Measurements from ENCODE around the gene SLC26A3. TPM values are rescaled to one million over a fixed set of nuclear protein-coding genes. Genes with fewer than 3 reads are reported as not detected.

The SLC26A3 gene
- total RNA-seq, 4 donors from 2014 or later: 4.5 to 13.1 (median 10.4) TPM

DNA sequence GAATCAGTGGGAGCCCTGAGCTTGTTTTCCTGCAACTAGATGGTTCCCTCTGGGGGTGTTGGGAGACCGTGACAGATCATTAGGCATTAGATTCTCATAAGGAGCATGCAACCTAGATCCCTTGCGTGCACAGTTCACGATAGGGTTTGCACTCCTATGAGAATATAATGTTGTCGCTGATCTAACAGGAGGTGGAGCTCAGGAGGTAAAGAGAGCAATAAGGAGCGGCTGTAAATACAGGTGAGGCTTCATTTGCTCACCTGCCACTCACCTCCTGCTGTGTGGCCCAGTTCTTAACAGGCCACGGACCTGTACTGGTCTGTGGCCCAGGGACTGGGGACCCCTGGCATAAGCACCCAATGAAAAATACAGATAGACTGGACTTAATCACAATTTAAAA is 10.7 kb downstream of the SLC26A3 start:
- Histone ChIP-seq H3K9me3 (no peaks in the 10 kb centered on the region), H3K4me3 (no peak overlapping the region), H3K27ac (replicated peaks in 1 of 4) (no peak overlapping the region), H3K36me3 (no peaks in the 10 kb centered on the region), H3K4me1 (peaks cover 0 to 16% (median 6%) of the 10 kb centered on the region in 4 donors), H3K27me3 (no peaks in the 10 kb centered on the region)
- no peak for TF ChIP-seq POLR2AphosphoS5 (IDR thresholded peaks at IDR 0.05)
- intact Hi-C loops (cut with DNase I): no loop called here
- WGBS: 81% methylated on average over 6 of the region's 6 CpGs
- peak; percentile 77 for DNase-seq (ENCODE audit: extremely low spot score)

DNA sequence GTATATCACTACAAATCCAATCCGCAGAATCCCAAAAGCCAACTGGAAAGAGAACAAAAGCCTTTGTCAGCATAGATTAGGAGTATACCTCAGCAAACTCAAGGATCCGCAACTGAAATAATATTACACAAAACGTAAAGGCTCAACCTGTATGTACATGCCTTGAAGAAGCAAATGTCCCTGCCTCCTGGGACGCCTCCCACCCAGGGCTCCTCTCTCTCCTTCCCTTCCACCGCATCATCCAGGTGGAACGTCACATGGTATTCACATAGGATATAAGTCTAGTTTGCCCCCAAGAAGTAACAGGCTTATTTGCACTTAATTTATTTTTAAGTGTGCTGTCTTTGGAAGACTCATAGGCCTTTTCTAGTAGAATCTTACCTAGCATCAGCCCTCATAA is 13.4 kb downstream of the SLC26A3 start:
- peaks cover 0 to 42% (median 32%) of the 10 kb centered on the region in 4 donors for H3K4me1 ChIP-seq
- H3K27me3 ChIP-seq: no peaks in the 10 kb centered on the region
- no peak for TF ChIP-seq POLR2A (IDR thresholded peaks at IDR 0.05; ENCODE audit: low read depth)
- TF ChIP-seq POLR2AphosphoS5 (IDR thresholded peaks at IDR 0.05): no peak
- no peak for TF ChIP-seq CTCF (IDR thresholded peaks at IDR 0.05)
- TF ChIP-seq EP300 (IDR thresholded peaks at IDR 0.05): no peak
- H3K36me3 ChIP-seq: no peaks in the 10 kb centered on the region
- no peak overlapping the region for H3K27ac ChIP-seq (replicated peaks in 1 of 4)
- H3K4me3 ChIP-seq: no peak overlapping the region
- WGBS: 94% methylated on average over 6 of the region's 6 CpGs
- H3K9me3 ChIP-seq: no peaks in the 10 kb centered on the region
- no peak for DNase-seq (ENCODE audit: extremely low spot score)
- intact Hi-C loops (cut with DNase I): no loop called here

DNA sequence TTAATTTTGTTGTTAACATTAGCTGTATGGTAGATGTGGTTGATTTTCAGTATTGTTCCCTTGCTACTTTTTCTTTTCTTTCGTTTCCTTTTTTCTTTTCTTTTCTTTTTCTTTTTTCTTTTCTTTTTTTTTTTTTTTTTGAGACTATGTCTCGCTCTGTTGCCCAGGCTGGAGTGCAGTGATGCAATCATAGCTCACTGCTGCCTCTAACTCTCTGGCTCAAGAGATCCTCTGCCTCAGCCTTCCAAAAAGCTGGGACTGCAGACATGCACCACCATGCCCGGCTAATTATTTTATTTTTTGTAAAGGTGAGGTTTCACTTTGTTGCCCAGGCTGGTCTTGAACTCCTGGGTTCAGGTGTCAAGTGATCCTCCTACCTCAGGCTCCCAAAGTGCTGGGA is 14.4 kb downstream of the SLC26A3 start:
- intact Hi-C loops (cut with DNase I): no loop called here
- Histone ChIP-seq H3K4me3 (no peak overlapping the region), H3K4me1 (peaks cover 0 to 48% (median 37%) of the 10 kb centered on the region in 4 donors), H3K27me3 (no peaks in the 10 kb centered on the region), H3K36me3 (no peaks in the 10 kb centered on the region), H3K27ac (replicated peaks in 1 of 4) (no peak overlapping the region), H3K9me3 (no peaks in the 10 kb centered on the region)
- no peak for DNase-seq (ENCODE audit: extremely low spot score)
- WGBS: 86% methylated on average over 3 of the region's 3 CpGs
- no peak for TF ChIP-seq EP300 (IDR thresholded peaks at IDR 0.05)
- no peak for TF ChIP-seq POLR2A (IDR thresholded peaks at IDR 0.05; ENCODE audit: low read depth)
- no peak for TF ChIP-seq CTCF (IDR thresholded peaks at IDR 0.05)
- TF ChIP-seq POLR2AphosphoS5 (IDR thresholded peaks at IDR 0.05): no peak

DNA sequence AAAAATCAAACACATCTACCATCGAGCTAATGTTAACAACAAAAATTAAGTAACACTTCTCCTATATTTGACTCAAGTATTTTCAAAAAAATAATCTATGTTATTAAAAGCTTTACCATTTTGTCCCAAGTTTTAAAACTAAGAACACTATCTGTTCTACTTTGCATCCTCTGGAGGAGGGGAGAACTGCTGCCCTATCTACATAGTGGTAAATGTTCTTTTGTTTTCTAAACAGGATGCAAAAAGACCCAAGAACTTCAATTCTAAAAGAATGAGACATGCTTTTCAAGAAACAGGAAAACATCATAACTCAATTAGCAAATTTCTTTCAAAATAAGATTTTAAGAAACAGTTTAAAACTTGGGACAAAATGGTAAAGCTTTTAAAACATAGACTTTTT is 14.8 kb downstream of the SLC26A3 start:
- Histone ChIP-seq H3K4me3 (no peak overlapping the region), H3K36me3 (no peaks in the 10 kb centered on the region), H3K9me3 (no peaks in the 10 kb centered on the region), H3K4me1 (peaks cover 0 to 48% (median 37%) of the 10 kb centered on the region in 4 donors), H3K27ac (replicated peaks in 1 of 4) (peak overlapping the region in 3 of 4 donors; percentile 80 to 84 (median 81)), H3K27me3 (no peaks in the 10 kb centered on the region)
- intact Hi-C loops (cut with DNase I): no loop called here
- 65% methylated on average over 1 of the region's 1 CpG for WGBS
- TF ChIP-seq POLR2AphosphoS5 (IDR thresholded peaks at IDR 0.05) (no peak), CTCF (IDR thresholded peaks at IDR 0.05) (no peak), EP300 (IDR thresholded peaks at IDR 0.05) (no peak)
- no peak for DNase-seq (ENCODE audit: extremely low spot score)

DNA sequence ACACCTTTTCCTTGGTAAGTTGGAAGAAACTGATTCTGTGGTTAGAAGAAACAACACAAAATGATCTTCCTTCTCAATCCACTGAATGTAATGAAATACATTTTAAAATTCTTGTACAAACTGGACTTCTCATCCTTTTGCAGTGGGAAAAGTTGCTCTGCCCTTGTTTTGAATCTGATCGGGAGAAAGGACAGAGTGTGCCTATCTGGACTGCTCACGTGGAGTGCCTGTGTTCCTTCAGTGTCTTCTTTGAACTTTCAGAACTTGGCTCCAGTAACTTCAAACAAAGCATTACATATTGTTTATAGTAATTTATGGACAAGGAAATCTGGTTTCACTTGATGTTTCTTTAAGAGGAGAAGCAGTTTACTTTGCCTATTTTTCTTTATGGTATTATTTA is 17.1 kb downstream of the SLC26A3 start:
- WGBS: 15% methylated on average over 2 of the region's 2 CpGs
- H3K27ac ChIP-seq (replicated peaks in 1 of 4): peak overlapping the region; percentile 80 to 84 (median 81)

More for the DNA sequence above, 17.1 kb downstream of the SLC26A3 start:
- Histone ChIP-seq H3K9me3 (no peaks in the 10 kb centered on the region), H3K4me3 (no peak overlapping the region), H3K4me1 (peaks cover 0 to 48% (median 37%) of the 10 kb centered on the region in 4 donors), H3K27me3 (no peaks in the 10 kb centered on the region), H3K36me3 (no peaks in the 10 kb centered on the region)
- DNase-seq (ENCODE audit: extremely low spot score): no peak
- intact Hi-C loops (cut with DNase I): no loop called here
- TF ChIP-seq CTCF (IDR thresholded peaks at IDR 0.05): no peak
- peak; percentile 89 for TF ChIP-seq EP300 (IDR thresholded peaks at IDR 0.05)
- TF ChIP-seq POLR2AphosphoS5 (IDR thresholded peaks at IDR 0.05): peak; percentile 78 to 92
